C4-2B (cell line): Measurements from ENCODE around the gene HSF2.
A peak's percentile ranks its signal among the peaks of the same experiment; 100 is the strongest.

Experiments used
- H3K27ac ChIP-seq: fragments of 450-650 bp; 2 replicates; pipeline ENCODE4 v1.5.1; 2017
- CTCF ChIP-seq: fragments of 450-650 bp; conservative IDR thresholded peaks from 2 replicates; pipeline ENCODE4 v1.5.1; 2017; ENCODE audit warnings: mild to moderate bottlenecking
- ZFX ChIP-seq: fragments of 450-650 bp; IDR thresholded peaks from 2 replicates; pipeline ENCODE4 v1.6.1; 2017

Gene HSF2

GRCh38 chr6:122399348-122400120 is at the start of gene HSF2:
HSF2 (plus strand) TSS chr6:122399652; CDS start chr6:122399738, 86 bp downstream.
- H3K27ac ChIP-seq: peak within 1 kb of the TSS; percentile 90
- TF ChIP-seq CTCF (peak; percentile 28), ZFX (peak; percentile 81)

GRCh38 chr6:122352981-122353664 is 46.3 kb upstream of the HSF2 start:
- no peak for TF ChIP-seq CTCF
- TF ChIP-seq ZFX: no peak
- no peak overlapping the region for H3K27ac ChIP-seq

GRCh38 chr6:122360809-122361208 is 38.6 kb upstream of the HSF2 start:
- no peak overlapping the region for H3K27ac ChIP-seq
- TF ChIP-seq ZFX (no peak), CTCF (no peak)

- TF ChIP-seq CTCF (no peak), ZFX (no peak)
Measured at GRCh38 chr6:122361314-122361979, 38.0 kb upstream of the HSF2 start.

GRCh38 chr6:122363769-122364483 is 35.5 kb upstream of the HSF2 start:
- TF ChIP-seq CTCF: no peak
- no peak overlapping the region for H3K27ac ChIP-seq

More at GRCh38 chr6:122361314-122361979, 38.0 kb upstream of the HSF2 start:
- H3K27ac ChIP-seq: no peak overlapping the region

GRCh38 chr6:122365775-122366403 is 33.6 kb upstream of the HSF2 start:
- TF ChIP-seq ZFX (no peak), CTCF (no peak)
- H3K27ac ChIP-seq: no peak overlapping the region
